HG03103 (cell line): ENCODE data around the gene CPNE5.

Experiments used
- ATAC-seq: cut with Tn5 transposase; IDR thresholded peaks from one replicate; pipeline ENCODE4 v1.9.1; 2021; ENCODE audit warnings: low read depth; ENCODE audit not compliant: unreplicated experiment

Gene CPNE5

GRCh38 chr6:36769183-36769675 is 70.0 kb downstream of the CPNE5 start:
- ATAC-seq = no peak

DNA sequence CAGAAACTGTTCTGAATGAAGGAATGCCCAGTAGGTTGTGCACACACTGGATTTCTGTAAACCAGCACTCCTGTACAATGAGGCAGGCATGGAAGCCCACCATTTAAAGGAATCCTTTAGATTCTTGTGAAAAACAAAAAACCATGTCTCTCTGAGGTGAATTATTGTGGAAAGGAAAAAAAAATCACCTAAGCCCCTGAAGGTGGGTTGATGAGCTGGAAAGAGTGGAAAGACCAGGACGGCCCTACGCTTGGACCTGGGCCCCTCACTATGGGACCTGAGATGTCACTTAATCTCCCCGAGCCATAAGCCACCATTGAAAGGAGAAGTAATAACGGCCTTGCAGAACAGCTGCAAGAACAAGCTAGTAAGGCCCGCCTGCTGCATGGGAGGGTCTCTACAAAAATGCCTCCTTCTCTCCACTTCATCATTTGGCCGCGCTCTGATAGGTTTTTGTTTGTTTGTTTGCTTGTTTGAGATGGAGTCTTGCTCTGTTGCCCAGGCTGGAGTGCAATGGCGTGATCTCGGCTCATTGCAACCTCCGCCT is 72.8 kb downstream of the CPNE5 start:
- no peak for ATAC-seq

GRCh38 chr6:36765594-36766398 is 73.4 kb downstream of the CPNE5 start:
- no peak for ATAC-seq

DNA sequence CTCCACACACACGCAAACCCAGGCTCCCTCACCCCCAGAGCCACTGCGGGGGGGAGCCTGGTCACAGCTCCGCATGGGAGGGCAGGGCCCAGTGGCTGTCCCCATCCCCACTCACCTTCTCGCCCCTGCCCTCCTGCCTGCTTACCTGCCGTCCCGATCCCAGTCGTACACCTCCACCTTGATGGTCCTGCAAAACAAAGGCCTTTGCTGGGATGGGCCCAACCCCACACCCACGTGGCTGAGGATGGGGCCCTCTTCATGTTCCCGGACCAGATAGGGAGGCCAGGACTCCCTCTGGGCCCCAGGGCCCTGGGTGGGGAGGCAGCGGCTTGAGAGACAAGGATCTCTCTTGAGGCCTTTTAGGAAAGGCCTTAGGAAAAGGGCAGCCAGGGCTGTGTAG is 74.1 kb downstream of the CPNE5 start:
- ATAC-seq = no peak

DNA sequence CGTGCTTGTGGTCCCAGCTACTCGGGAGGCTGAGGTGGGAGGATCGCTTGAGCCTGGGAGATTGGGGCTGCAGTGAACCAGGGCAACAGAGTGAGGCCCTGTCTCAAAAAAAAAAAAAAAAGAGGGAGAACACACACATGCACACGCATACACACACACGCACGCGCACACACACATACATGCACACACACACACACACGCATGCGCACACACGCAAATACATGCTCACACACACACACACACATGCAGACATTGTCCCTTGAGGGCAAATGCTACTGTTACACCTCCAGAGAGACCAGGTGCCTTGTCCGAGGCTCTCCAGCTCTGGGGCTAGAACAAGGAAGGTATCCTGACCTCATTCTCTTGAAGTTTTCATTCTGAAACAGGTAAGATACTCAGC is 77.1 kb downstream of the CPNE5 start:
- ATAC-seq = no peak

- ATAC-seq = no peak
Measured at GRCh38 chr6:36760685-36761435, 78.4 kb downstream of the CPNE5 start.

- no peak for ATAC-seq
Measured at GRCh38 chr6:36759148-36759759, 80.0 kb downstream of the CPNE5 start.

DNA sequence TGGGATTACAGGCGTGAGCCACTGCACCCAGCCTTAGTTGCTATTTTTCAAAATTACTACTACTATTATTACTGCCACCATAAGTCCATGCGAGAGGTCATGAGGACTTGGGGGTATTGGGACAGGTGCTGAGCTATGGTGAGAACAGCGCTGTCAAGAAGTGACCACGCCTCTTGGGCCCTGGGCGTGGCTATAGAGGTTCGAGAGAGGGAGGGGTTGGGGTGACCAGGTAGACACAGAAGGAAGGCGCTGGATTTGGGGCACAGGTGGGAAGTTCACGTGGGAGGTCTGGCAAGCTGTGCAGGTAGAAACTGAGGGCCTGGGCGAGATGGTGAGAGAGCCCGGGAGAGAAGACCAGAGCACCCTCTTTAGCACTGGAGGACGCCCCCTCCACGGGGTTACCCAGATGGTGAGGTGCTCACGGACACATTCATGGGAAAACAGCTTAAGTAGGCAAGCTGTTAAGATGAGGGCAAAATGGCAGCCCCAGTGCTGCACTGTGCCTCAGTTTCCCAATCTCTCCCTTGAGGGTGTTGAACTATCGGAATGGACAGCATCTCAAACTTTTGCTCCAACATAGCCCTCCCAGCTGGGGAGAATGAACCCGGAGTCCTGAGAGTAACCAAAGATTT is 80.6 kb downstream of the CPNE5 start:
- ATAC-seq = no peak

- no peak for ATAC-seq
Measured at GRCh38 chr6:36757943-36758508, 81.2 kb downstream of the CPNE5 start.

DNA sequence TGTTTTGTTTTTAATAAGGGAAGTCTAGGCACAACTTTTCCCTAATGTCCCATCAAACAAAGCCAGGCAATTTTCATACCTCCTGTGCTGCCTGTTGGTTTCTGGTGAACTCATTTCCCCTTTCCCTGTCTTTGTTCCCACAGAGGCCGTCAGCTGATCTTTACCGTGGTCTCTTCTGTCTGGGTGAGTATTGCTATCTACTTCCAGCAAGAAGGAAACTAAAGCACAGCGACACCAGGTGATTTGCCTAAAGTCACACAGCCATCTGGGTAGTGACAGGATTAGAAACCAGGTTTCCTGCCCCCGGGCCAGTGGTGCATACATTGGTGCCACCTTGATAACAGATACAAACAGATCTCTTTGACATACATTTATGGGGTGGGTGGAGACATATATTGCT is 82.0 kb downstream of the CPNE5 start:
- no peak for ATAC-seq

DNA sequence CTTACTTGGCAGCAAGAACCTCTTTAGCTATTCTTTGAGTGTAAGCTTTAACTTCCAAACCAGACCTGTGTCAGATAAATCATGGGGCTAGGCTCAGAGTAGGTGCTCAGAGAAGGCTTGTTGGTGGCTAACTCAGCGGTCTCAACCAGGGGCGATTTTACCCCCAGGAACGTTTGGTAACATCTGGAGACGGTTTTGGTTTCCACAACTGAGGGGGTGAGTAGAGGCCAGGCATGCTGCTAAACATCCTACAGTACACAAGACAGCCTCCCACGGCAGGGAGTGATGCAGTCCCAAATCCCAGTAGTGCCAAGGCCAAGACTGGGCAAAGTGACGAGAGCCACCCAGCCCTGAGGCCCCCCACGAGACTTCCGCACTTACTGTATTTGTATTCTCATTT is 82.5 kb downstream of the CPNE5 start:
- ATAC-seq = no peak

DNA sequence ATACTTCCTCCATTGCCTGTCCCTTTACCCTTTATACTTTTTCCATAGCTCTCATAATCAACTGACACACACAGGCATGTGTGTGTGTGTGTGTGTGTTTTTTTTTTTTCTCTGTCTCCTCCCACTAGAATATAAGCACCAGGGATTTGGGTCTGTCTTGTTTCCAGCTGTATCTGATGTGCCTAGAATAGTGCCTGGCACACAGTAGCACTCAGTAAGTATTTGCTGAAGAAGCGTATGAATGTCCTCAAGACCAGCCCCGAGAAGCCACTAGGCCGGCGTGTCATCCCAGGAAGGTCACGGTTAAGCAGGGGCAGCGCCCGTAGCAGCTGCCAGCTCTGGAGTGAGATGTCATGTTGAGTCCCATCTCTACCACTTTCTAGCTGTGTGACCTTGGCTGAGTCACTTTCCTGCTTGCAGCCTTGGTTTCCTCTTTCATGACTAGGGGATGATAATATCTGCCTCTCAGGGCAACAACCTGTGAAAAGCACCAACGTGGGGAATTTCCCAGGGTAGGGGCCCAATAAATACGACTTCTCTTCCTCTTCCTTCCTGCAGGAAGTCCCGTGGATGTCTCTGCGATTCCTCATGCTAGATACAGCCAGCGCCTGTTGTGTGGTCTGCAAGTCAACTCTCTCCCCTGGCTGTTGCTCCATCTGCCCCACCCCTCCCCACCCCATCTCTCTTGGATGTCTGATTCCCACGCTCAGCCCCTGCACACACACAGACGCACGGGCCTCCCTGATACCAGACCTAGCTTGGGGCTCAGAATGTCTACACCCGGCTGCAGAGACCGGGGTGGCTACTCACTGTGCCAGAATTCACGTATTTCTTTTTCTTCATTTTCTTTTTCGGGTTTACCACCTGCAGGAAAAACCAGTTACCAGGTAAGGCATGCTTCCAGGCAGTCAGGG is 83.6 kb downstream of the CPNE5 start:
- no peak for ATAC-seq

- ATAC-seq = no peak
Measured at GRCh38 chr6:36754582-36755434, 84.4 kb downstream of the CPNE5 start.

DNA sequence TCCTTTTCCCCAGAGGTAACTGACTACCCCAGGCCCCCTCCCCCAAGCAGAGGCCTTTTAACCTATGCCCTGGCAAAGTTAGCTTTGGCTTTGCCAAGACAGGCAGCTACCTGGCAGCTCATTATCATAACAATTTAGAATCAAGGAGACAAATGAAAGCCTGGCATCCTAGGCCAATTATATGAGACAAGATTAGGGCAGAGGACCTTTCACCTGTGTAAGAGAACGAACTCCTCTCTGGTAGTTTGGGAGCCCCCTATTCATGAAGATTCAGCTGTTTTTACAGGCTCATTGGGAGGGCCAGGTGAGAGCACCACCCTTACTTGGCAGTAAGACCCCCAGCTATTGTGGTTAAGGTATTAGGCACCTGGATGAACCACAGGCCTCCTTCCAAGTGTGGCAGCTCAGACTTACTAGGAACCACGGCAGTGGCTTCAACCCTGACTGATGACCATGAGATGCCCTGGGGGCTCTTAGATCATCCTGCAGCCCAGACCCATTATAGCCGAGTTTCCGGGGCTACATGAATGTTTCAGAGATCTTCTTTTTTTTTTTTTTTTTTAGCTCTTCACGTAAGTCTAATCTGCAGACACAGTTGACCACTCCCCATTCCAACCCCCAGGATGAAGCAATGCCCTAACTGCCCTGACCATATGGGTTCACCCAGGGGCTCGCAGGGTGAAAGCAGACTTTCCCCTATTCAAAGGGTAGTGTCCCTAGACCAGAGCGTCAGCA is 85.4 kb downstream of the CPNE5 start:
- no peak for ATAC-seq

- ATAC-seq = no peak
Measured at GRCh38 chr6:36752886-36753506, 86.2 kb downstream of the CPNE5 start.

DNA sequence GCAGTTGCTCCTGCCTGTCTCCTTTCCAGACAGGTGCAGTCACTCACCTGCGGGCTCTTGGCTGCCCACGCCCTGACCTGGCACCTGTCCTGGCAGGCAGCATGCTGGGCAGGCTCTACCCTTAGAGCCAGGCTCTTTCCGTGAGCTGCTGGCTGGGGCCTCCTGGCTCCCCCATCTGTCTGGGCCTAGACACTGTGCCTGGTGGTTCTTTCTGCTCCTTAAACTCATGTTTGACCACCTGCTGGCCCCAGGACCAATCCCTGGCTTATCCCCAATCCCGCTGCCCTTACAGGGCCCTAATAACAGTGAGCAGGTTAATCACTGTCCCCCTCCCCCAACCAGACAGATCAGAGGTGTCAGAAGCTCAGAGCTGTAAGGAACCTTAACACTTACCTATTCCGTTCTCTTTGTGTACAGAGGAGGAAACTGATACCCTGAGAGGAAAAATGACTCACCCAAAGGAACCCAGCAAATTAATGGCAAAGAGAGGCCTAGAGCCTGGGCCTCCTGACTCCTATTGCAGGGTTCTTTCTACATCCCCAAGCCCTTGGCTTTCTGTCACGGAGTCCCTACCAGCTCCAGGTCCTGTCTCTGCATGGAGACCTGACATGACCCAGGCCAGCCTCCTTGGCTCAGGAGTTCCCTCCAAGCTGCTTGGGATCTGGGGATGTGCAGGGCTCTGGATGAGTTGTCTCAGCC is 86.9 kb downstream of the CPNE5 start:
- no peak for ATAC-seq

DNA sequence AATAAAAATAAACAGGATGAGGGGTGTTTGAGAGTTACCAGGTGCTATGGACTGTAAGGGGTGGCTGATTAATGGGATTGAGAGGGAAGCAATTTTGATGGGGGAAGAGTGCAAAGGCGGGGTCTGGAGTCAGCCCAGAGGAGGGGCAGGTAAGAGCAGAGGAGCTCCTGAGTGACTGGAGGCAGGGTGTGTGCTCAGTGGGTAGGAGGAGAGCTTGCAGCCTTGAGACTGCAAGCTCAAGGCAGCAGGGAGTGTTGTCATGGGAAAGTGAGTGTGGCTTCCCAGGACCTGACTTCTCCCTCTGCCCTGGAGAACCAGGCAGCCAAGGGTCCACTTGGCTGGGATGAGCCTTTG is 87.4 kb downstream of the CPNE5 start:
- no peak for ATAC-seq
